Neural cell (in vitro differentiated cells): ENCODE data around the gene ANKRD44. TPM values are rescaled to one million over a fixed set of nuclear protein-coding genes. Genes with fewer than 3 reads are reported as not detected.

ENCODE experiments used
- H2AFZ ChIP-seq: fragments of 200-600, 300-800 bp; sonication (generic), shearing (Covaris generic); 2 replicates; pipeline ENCODE4 v1.6.0; 2014; ENCODE audit warnings: low read depth, mild to moderate bottlenecking, antibody characterized with exemption, low read length, moderate library complexity
- H3F3A ChIP-seq: fragments of 200-600 bp; shearing (Covaris generic); 2 replicates; pipeline ENCODE4 v1.6.1; 2016; ENCODE audit warnings: mild to moderate bottlenecking, moderate library complexity, mixed read lengths, antibody characterized with exemption, low read length; ENCODE audit not compliant: insufficient read depth, poor library complexity, severe bottlenecking
- H3K27ac ChIP-seq: fragments of 200-600, 300-800 bp; sonication (generic), shearing (Covaris generic); 2 replicates; pipeline ENCODE4 v1.5.1; 2014; ENCODE audit warnings: mild to moderate bottlenecking, low read length, moderate library complexity
- H3K27me3 ChIP-seq: fragments of 300-800, 200-600 bp; sonication (generic), shearing (Covaris generic); 2 replicates; pipeline ENCODE4 v1.6.0; 2014; ENCODE audit warnings: mild to moderate bottlenecking, low read depth, low read length, moderate library complexity; ENCODE audit not compliant: insufficient read depth
- H3K36me3 ChIP-seq: fragments of 300-800, 200-600 bp; sonication (generic), shearing (Covaris generic); 2 replicates; pipeline ENCODE4 v1.5.1; 2014; ENCODE audit warnings: mild to moderate bottlenecking, antibody characterized with exemption, low read length, moderate library complexity; ENCODE audit not compliant: insufficient read depth
- H3K4me2 ChIP-seq: fragments of 300-800, 200-600 bp; sonication (generic), shearing (Covaris generic); 2 replicates; pipeline ENCODE4 v1.6.0; 2014; ENCODE audit warnings: mild to moderate bottlenecking, low read length
- H3K4me3 ChIP-seq: fragments of 300-800, 200-600 bp; sonication (generic), shearing (Covaris generic); 2 replicates; pipeline ENCODE4 v1.5.1; 2014; ENCODE audit warnings: mild to moderate bottlenecking, low read length, moderate library complexity
- H3K79me2 ChIP-seq: fragments of 200-600 bp; shearing (Covaris generic); replicated peaks from 2 replicates; pipeline ENCODE4 v1.6.0; 2014; ENCODE audit warnings: mild to moderate bottlenecking, low read length, moderate library complexity; ENCODE audit not compliant: insufficient read depth
- H3K9ac ChIP-seq: fragments of 300-800, 200-600 bp; sonication (generic), shearing (Covaris generic); 2 replicates; pipeline ENCODE4 v1.6.1; 2016; ENCODE audit warnings: mild to moderate bottlenecking, low read length, mixed read lengths
- H3K9me2 ChIP-seq: fragments of 200-600 bp; shearing (Covaris generic); 2 replicates; pipeline ENCODE4 v1.6.1; 2016; ENCODE audit warnings: mild to moderate bottlenecking, low read length, mixed read lengths; ENCODE audit not compliant: insufficient read depth
- H3K9me3 ChIP-seq: fragments of 200-600, 300-800 bp; sonication (generic), shearing (Covaris generic); 2 replicates; pipeline ENCODE4 v1.6.1; 2016; ENCODE audit warnings: mild to moderate bottlenecking, mixed run types, low read length, moderate library complexity, mixed read lengths
- H4K20me1 ChIP-seq: fragments of 200-600 bp; shearing (Covaris generic); 2 replicates; pipeline ENCODE4 v1.6.1; 2016; ENCODE audit warnings: mild to moderate bottlenecking, mixed run types; ENCODE audit not compliant: insufficient read depth
- CTCF ChIP-seq: fragments of 450-650 bp; IDR thresholded peaks from 2 replicates; pipeline ENCODE4 v1.5.1; 2014; ENCODE audit warnings: antibody characterized with exemption, mild to moderate bottlenecking, moderate library complexity; ENCODE audit not compliant: poor library complexity, severe bottlenecking
- EP300 ChIP-seq: fragments of 450-650 bp; conservative IDR thresholded peaks from 2 replicates; pipeline ENCODE4 v1.6.1; 2014; ENCODE audit warnings: antibody characterized with exemption, mild to moderate bottlenecking, moderate library complexity; ENCODE audit not compliant: poor library complexity, severe bottlenecking
- EZH2 ChIP-seq: fragments of 200-600, 300-800 bp; shearing (Covaris generic), sonication (generic); IDR thresholded peaks from 2 replicates; pipeline ENCODE4 v1.6.1; 2014; ENCODE audit warnings: antibody characterized with exemption, low read length, borderline replicate concordance, mild to moderate bottlenecking; ENCODE audit not compliant: insufficient read depth, poor library complexity, severe bottlenecking
- MXI1 ChIP-seq: fragments of 450-650 bp; conservative IDR thresholded peaks from 2 replicates; pipeline ENCODE4 v1.6.1; 2014; ENCODE audit warnings: antibody characterized with exemption, mild to moderate bottlenecking; ENCODE audit not compliant: poor library complexity, severe bottlenecking
- POLR2AphosphoS5 ChIP-seq: IDR thresholded peaks from 2 replicates; pipeline ENCODE4 v1.6.1; 2012
- RAD21 ChIP-seq: fragments of 450-650 bp; conservative IDR thresholded peaks from 2 replicates; pipeline ENCODE4 v1.6.1; 2014; ENCODE audit warnings: antibody characterized with exemption, mild to moderate bottlenecking, moderate library complexity
- REST ChIP-seq: IDR thresholded peaks from 2 replicates; pipeline ENCODE4 v1.6.1; 2012; ENCODE audit warnings: borderline replicate concordance
- SMC3 ChIP-seq: fragments of 450-650 bp; conservative IDR thresholded peaks from 2 replicates; pipeline ENCODE4 v1.6.1; 2014; ENCODE audit warnings: antibody characterized with exemption, mild to moderate bottlenecking, moderate library complexity; ENCODE audit not compliant: poor library complexity
- TAF1 ChIP-seq: IDR thresholded peaks from 2 replicates; pipeline ENCODE4 v1.6.1; 2012; ENCODE audit warnings: low read depth
- polyA plus RNA-seq: library from polyadenylated mRNA; depleted of rRNA; stranded (reverse); fragments of >200 nt; gene quantifications from 2 replicates; pipeline ENCODE4 v1.2.3, GENCODE V29; 2014

Gene ANKRD44
- polyA plus RNA-seq, 1 donor from 2014 or later = 94.3 TPM

DNA sequence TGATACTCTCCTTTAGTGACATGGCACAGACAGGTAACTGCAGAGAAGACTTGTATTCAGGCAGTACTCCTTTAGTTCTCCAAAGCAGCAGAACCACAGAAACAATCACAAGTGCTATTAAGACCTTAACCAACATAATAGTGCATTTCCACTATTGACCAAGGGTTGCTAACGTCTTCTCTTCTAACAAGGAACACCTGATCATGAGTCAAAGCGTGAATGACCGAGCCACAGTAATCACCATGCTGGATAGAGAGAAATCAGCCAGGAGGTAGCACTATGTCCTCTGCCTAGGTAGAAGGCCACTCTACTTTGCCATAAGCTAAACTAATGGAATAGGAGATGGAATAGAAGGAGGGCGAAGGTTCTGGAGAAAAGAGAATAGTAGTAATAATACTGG is 161.0 kb downstream of the ANKRD44 start:
- no peak overlapping the region for H3K9ac ChIP-seq
- no peaks in the 10 kb centered on the region for H3K9me2 ChIP-seq
- H4K20me1 ChIP-seq = no peaks in the 10 kb centered on the region
- H3F3A ChIP-seq = no peaks in the 10 kb centered on the region
- H3K79me2 ChIP-seq = no peaks in the 10 kb centered on the region
- H3K9me3 ChIP-seq = no peaks in the 10 kb centered on the region
- H3K4me3 ChIP-seq = no peak overlapping the region
- TF ChIP-seq TAF1 = no peak
- TF ChIP-seq POLR2AphosphoS5 = no peak
- no peak for TF ChIP-seq EZH2
- TF ChIP-seq RAD21 = no peak
- TF ChIP-seq SMC3 = no peak
- no peak for TF ChIP-seq EP300
- no peak for TF ChIP-seq CTCF
- no peak for TF ChIP-seq MXI1
- no peak for TF ChIP-seq REST
- no peak overlapping the region for H3K27ac ChIP-seq
- H3K27me3 ChIP-seq = no peaks in the 10 kb centered on the region
- no peak overlapping the region for H3K4me2 ChIP-seq
- H3K36me3 ChIP-seq = no peaks in the 10 kb centered on the region
- no peak overlapping the region for H2AFZ ChIP-seq

DNA sequence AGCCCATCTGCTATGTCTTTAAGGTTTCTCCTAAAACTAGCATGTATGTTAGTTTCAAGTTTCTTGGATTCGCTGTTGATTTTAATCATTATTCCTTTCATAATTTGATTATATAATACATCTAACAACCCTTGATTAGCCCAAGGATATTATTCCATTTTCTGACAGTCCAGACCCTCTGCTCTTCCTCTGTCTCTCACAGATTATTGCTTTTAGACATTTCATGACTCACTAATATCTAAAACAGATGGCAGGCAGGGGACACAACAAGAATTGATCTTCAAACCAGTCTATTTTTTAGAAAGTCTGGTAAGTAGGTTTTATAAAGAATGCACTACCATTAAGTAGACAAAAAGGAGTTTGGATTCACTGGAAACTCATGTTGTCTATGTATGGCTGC is 162.2 kb downstream of the ANKRD44 start:
- no peaks in the 10 kb centered on the region for H3K36me3 ChIP-seq
- H3F3A ChIP-seq = no peaks in the 10 kb centered on the region
- H3K9me3 ChIP-seq = no peaks in the 10 kb centered on the region
- H3K79me2 ChIP-seq = no peaks in the 10 kb centered on the region
- no peak overlapping the region for H3K4me2 ChIP-seq
- no peak overlapping the region for H3K9ac ChIP-seq
- no peaks in the 10 kb centered on the region for H3K27me3 ChIP-seq
- H3K9me2 ChIP-seq = no peaks in the 10 kb centered on the region
- H3K4me3 ChIP-seq = no peak overlapping the region
- no peaks in the 10 kb centered on the region for H4K20me1 ChIP-seq
- no peak overlapping the region for H2AFZ ChIP-seq
- no peak for TF ChIP-seq RAD21
- no peak for TF ChIP-seq CTCF
- TF ChIP-seq MXI1 = no peak
- no peak for TF ChIP-seq REST
- no peak for TF ChIP-seq EP300
- TF ChIP-seq EZH2 = no peak
- TF ChIP-seq POLR2AphosphoS5 = no peak
- no peak for TF ChIP-seq SMC3
- no peak for TF ChIP-seq TAF1
- no peak overlapping the region for H3K27ac ChIP-seq
